Cardiac fibroblast (primary cell): Measurements from ENCODE around the gene ZC3HAV1L.

Source experiments
- DNase-seq, 2 donors: peaks; one replicate each; pipeline versions ENCODE4 v3.0.0 to v3.0.0-alpha.2; 2010; ENCODE audit warnings: low read depth in 2 of 2
- H3K4me3 ChIP-seq, 2 donors: replicated peaks in 1 of 2; 1 replicate in 1 of 2; 2 replicates in 1 of 2; pipeline ENCODE4 v1.5.1; 2011; ENCODE audit warnings: low read depth in 2 of 2, low read length in 2 of 2, mild to moderate bottlenecking in 2 of 2, moderate library complexity in 1 of 2
- CTCF ChIP-seq: IDR thresholded peaks from one replicate; pipeline ENCODE4 v1.5.1; 2011; ENCODE audit warnings: low read depth, mild to moderate bottlenecking, low read length, inconsistent platforms

Gene ZC3HAV1L

GRCh38 chr7:139044813-139045794, 9.3 kb upstream of the ZC3HAV1L start:
- TF ChIP-seq CTCF = no peak
- no peak for DNase-seq
- H3K4me3 ChIP-seq = no peak overlapping the region

- TF ChIP-seq CTCF = no peak
- no peak overlapping the region for H3K4me3 ChIP-seq
- no peak for DNase-seq
Observed at GRCh38 chr7:139043823-139044812, 8.3 kb upstream of the ZC3HAV1L start.

GRCh38 chr7:139041378-139042085, 5.7 kb upstream of the ZC3HAV1L start:
- DNase-seq = no peak

GRCh38 chr7:139038691-139039090, 2.8 kb upstream of the ZC3HAV1L start:
- no peak overlapping the region for H3K4me3 ChIP-seq
- DNase-seq = no peak
- no peak for TF ChIP-seq CTCF

More at GRCh38 chr7:139041378-139042085, 5.7 kb upstream of the ZC3HAV1L start:
- TF ChIP-seq CTCF = no peak
- no peak overlapping the region for H3K4me3 ChIP-seq

GRCh38 chr7:139036901-139037300, 1.1 kb upstream of the ZC3HAV1L start:
- TF ChIP-seq CTCF = no peak
- DNase-seq = no peak
- no peak overlapping the region for H3K4me3 ChIP-seq

GRCh38 chr7:139034855-139035585, 822 bp downstream of the ZC3HAV1L start:
- peak; percentile 2 for TF ChIP-seq CTCF
- peak; percentile 36 for DNase-seq

More at GRCh38 chr7:139034855-139035585, 822 bp downstream of the ZC3HAV1L start:
- peak overlapping the region; percentile 60 to 82 for H3K4me3 ChIP-seq
